HTERT RPE-1 (cell line): ENCODE data around the gene GPATCH8.
"Not testable (repeated sequence)": the region's sequence is repeated elsewhere in the genome, so short reads cannot be mapped to it uniquely, and the experiment has no call there.

Experiments used
- in situ Hi-C: fragments of 300-500 bp; cut with MboI; formaldehyde crosslinking; loops from 4 replicates; pipeline ENCODE4 v1.14.3; 2020; ENCODE audit warnings: low sequenced_read_pairs

Gene GPATCH8

GRCh38 chr17:44527954-44528353 is 24.7 kb upstream of the GPATCH8 start:
- in situ Hi-C loops: no loop called here

GRCh38 chr17:44527102-44527501 is 23.9 kb upstream of the GPATCH8 start:
- in situ Hi-C loops: no loop called here

- in situ Hi-C loops: no loop called here
Measured at GRCh38 chr17:44523672-44523972, 20.4 kb upstream of the GPATCH8 start.

GRCh38 chr17:44522883-44523671 is 19.9 kb upstream of the GPATCH8 start:
- in situ Hi-C loops: no loop called here

- in situ Hi-C loops: no loop called here
Measured at GRCh38 chr17:44518032-44518431, 14.8 kb upstream of the GPATCH8 start.

DNA sequence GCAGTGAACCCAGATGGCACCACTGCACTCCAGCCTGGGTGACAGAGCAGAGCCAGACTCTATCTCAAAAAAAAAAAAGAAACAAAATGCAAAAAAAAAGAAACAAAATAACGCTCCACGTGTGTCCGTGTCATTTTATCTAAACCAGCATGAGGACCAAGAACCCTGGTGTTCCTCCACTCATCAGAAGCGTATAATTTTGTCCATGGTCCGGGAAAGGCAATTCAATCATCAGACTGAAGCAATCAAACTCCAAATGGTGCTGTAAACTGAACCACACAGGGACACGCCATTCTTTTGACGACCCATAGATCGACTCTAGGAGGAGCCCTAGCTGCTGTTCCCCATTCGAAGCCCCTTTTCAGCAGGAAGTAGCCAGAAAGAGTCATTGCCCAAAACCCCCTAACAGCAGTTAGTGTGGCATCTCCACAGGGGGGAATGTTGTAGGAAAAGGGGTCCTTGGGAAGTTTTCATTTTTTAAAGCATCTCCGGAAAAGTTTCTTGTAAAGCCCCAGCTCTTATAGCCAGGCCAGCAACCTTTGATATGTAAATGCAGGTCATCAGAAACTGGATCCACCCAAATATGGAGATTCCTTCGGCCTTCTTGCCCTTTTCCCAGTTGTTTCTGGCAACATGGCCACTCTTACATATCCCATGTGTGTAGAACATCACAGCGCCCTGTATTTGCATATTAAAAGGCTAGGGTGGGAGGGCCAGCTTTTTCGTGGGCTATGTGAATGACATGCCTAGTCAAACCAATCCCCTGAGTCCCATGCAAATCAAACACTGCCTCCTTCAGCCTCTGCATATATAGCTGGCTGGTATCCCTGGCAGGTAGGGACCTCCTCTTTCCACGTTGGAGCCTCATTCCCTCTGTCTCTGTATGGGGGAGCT is 8.3 kb upstream of the GPATCH8 start:
- in situ Hi-C loops: not testable (repeated sequence)

- in situ Hi-C loops: not testable (repeated sequence)
Measured at GRCh38 chr17:44506939-44507604, 3.9 kb upstream of the GPATCH8 start.

DNA sequence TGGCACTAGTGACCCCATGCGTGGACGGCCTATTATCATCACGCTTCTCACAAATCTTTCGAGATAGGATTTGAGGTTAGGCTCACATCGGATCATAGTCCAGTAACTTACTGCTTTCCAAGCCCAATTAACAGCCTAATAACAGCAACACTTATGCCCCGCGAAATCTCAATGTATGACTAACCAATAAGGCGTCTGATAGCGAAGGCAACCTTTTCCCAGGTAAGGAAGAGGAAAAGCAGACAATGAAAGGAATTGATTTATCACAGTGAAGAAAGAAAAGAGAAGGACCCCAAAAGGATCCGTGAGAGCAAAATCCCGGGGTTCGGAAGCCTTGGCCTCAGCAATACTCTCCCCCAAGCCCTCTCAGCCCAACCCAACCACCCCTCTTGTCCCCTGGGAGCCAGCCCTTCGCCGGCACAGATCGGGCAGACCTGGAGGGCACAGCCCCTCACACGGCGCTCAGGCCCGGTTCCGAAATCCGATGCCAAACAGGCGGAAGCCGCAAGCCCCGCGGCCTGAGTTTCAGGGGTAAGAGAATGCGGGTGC is 534 bp downstream of the GPATCH8 start:
- in situ Hi-C loops: no loop called here

DNA sequence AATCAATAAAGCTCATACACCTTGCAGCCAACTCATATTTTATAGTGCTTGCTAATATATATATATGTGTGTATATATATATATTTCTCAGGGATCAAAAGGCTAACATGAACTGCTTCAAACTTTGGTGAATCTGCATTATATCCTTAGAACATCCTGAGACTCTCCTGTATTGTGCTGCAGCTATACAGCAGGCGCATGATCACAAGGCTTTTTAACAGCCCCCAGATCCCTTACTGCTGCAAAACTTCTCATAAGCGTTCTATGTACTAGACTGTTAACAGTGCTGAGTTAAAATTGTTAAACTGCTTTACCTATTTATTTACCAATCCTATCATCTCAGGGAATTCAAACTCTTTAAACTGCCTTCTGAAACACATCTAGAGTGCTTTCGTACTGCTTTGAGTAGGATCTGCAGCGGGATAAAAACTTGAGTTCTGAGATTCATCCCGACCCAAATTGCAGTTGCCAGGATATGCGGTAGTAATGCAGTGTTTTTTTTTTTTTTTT is 1.3 kb downstream of the GPATCH8 start:
- in situ Hi-C loops: no loop called here

DNA sequence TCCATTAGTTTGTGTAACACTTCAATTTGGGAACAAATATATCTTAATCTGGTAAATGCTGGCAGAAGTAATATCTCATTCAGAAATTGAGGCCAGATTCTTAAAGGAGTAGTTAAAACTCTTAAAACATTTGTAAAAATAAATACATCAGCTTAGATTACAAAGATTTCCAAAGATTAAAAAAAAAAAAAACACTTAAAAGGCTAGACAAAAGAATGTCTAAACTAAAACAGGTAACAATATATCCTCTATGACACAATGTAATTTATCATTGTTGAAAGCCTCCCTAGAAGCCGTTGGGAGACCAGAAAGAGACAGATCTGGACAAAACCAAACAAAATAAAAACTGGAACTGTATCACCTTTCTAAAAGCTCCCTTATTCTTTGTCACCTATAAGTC is 3.5 kb downstream of the GPATCH8 start:
- in situ Hi-C loops: no loop called here

DNA sequence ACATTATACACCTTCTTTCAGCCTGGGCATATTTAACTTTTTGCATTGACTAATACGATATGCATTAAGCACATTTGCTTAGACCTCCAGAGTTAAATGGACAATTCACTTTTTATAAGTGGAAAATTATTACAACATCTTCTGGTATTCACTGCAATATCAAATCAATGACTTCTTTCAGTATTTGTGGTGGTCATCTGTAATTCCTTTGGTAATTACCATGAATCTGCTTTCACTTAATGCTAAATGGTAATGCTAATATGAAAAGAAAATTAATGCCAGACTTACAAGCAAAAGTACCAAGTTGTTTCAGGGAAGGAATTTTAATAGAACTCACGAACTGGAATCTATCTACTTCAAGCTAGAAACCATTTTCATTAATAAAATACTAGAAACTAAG is 6.4 kb downstream of the GPATCH8 start:
- in situ Hi-C loops: no loop called here

GRCh38 chr17:44493339-44493738 is 9.9 kb downstream of the GPATCH8 start:
- in situ Hi-C loops: no loop called here

- in situ Hi-C loops: no loop called here
Measured at GRCh38 chr17:44492706-44493272, 10.4 kb downstream of the GPATCH8 start.

DNA sequence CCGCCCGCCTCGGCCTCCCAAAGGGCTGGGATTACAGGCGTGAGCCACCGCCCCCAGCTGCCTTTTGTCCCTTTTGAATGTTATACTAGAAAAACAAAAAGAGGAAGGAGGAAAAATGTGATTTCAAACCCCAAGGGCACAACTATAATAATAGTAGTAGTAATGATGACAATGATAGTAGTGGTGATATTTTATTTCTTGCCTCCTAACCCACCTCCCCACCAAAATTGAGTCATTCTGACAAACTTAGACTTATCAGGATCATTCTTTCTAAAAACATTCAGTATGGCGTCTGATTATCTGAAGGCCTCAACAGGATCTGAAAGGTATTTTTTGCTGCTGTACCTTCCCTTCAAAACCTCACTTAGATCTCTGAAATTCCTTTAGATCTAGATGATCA is 13.6 kb downstream of the GPATCH8 start:
- in situ Hi-C loops: no loop called here

- in situ Hi-C loops: no loop called here
Measured at GRCh38 chr17:44487170-44487569, 16.0 kb downstream of the GPATCH8 start.

- in situ Hi-C loops: no loop called here
Measured at GRCh38 chr17:44473367-44473766, 29.8 kb downstream of the GPATCH8 start.

DNA sequence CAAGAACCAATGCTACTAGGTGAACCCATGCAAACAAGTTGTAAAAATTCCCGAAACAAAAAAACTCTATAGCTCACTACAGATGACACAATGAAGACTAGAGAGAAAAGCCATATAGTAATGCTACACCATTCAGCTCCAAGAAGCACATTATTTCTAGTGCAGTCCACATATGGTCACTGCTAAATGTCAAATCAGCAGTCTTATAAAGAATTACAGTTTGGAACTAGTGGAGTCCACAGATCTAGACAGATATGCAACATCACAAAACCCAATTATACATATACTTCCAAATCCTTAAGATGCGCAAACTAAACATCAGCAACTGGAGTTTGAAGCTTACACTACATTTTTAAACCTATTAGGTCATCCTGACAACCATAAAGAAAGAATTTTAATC is 33.5 kb downstream of the GPATCH8 start:
- in situ Hi-C loops: no loop called here

GRCh38 chr17:44467108-44467507 is 36.1 kb downstream of the GPATCH8 start:
- in situ Hi-C loops: no loop called here

DNA sequence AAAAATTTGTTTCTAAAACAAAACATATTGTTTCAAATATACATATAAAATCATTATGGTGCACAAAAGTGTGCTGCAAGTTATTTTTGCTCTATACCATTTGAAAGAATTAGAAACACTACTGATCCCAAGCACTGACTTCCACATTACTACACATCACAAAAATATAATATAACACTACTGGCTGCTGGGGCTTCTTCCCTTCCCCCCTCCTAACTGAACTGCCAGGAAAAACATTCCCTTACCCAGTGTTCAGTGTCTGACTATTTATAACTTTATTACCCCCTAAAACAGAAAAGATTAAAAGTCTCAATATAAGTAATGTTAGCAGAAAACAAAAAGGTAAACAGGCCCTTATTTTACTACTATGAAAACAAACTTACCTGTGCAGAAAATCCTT is 36.9 kb downstream of the GPATCH8 start:
- in situ Hi-C loops: no loop called here

- in situ Hi-C loops: no loop called here
Measured at GRCh38 chr17:44465897-44466296, 37.3 kb downstream of the GPATCH8 start.

- in situ Hi-C loops: no loop called here
Measured at GRCh38 chr17:44465276-44465675, 37.9 kb downstream of the GPATCH8 start.
